Measurements from ENCODE around the gene CACNA2D2. TPM values are rescaled to one million over a fixed set of nuclear protein-coding genes. Genes with fewer than 3 reads are reported as not detected.

The CACNA2D2 gene
- total RNA-seq, 1 donor: 1.5 TPM

- H3K4me3 ChIP-seq (ENCODE audit: low read length): no peak overlapping the region
- no peaks in the 10 kb centered on the region for H3K27me3 ChIP-seq (ENCODE audit: insufficient read depth, low read length)
- H3K9me3 ChIP-seq (ENCODE audit: low read depth, low read length): no peaks in the 10 kb centered on the region
- no peaks in the 10 kb centered on the region for H3K4me1 ChIP-seq (ENCODE audit: insufficient read depth, low read length)
These were observed 10.3 kb downstream of the CACNA2D2 start for GRCh38 chr3:50493086-50493485.

DNA sequence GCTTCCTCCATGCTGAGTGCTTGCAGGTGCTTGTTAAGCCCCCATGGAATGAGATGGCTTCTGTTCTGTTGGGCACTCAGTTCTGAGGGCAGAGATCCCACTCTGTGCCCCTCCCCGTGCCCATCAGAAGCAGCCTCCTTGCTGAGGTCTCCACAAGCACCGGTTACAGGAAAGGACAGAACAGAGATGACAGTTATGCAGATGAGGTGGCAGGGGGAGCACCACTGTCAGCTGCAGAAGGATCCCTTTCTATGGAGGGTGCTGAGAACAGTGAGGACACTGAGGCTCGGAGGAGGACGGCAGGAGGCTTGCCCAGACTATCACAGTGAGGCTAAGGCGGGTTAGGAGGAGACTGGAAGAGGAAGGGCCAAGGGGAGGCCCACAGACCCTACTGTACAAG lies 12.4 kb downstream of the CACNA2D2 start:
- Histone ChIP-seq H3K4me3 (ENCODE audit: low read length) (no peak overlapping the region), H3K27me3 (ENCODE audit: insufficient read depth, low read length) (no peaks in the 10 kb centered on the region), H3K9me3 (ENCODE audit: low read depth, low read length) (no peaks in the 10 kb centered on the region), H3K4me1 (ENCODE audit: insufficient read depth, low read length) (no peaks in the 10 kb centered on the region)

GRCh38 chr3:50490424-50490823 lies 13.0 kb downstream of the CACNA2D2 start:
- Histone ChIP-seq H3K27me3 (ENCODE audit: insufficient read depth, low read length) (no peaks in the 10 kb centered on the region), H3K4me3 (ENCODE audit: low read length) (no peak overlapping the region), H3K9me3 (ENCODE audit: low read depth, low read length) (no peaks in the 10 kb centered on the region), H3K4me1 (ENCODE audit: insufficient read depth, low read length) (no peaks in the 10 kb centered on the region)

GRCh38 chr3:50487181-50487580 lies 16.3 kb downstream of the CACNA2D2 start:
- H3K4me1 ChIP-seq (ENCODE audit: insufficient read depth, low read length): no peaks in the 10 kb centered on the region
- no peaks in the 10 kb centered on the region for H3K27me3 ChIP-seq (ENCODE audit: insufficient read depth, low read length)
- H3K4me3 ChIP-seq (ENCODE audit: low read length): no peak overlapping the region
- no peaks in the 10 kb centered on the region for H3K9me3 ChIP-seq (ENCODE audit: low read depth, low read length)

- peaks cover under 1% of the 10 kb centered on the region for H3K4me1 ChIP-seq (ENCODE audit: insufficient read depth, low read length)
- no peaks in the 10 kb centered on the region for H3K9me3 ChIP-seq (ENCODE audit: low read depth, low read length)
- no peak overlapping the region for H3K4me3 ChIP-seq (ENCODE audit: low read length)
- H3K27me3 ChIP-seq (ENCODE audit: insufficient read depth, low read length): no peaks in the 10 kb centered on the region
These were observed 17.1 kb downstream of the CACNA2D2 start for GRCh38 chr3:50486219-50486888.

GRCh38 chr3:50484722-50485121 lies 18.7 kb downstream of the CACNA2D2 start:
- H3K4me3 ChIP-seq (ENCODE audit: low read length): no peak overlapping the region
- no peaks in the 10 kb centered on the region for H3K27me3 ChIP-seq (ENCODE audit: insufficient read depth, low read length)
- H3K4me1 ChIP-seq (ENCODE audit: insufficient read depth, low read length): peaks cover 6% of the 10 kb centered on the region
- H3K9me3 ChIP-seq (ENCODE audit: low read depth, low read length): no peaks in the 10 kb centered on the region

DNA sequence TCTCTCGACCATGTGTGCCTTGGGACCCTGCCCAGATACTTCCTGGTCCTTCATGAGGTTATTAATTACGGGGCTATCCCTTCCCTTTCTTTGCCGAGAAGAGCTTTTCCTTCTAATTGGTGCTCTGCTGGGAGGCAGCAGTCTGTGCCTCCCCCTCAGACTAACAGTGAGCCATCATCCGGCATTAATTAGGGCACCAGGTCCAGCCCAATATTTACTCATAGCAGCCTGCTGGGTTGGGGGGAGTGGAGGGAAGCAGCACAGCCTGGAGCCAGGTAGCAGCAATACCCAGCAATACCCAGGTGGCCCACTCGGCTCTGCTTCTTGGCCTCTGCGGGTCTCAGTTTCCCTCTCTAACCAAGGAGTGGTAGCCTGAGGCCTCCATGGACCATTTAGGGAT lies 20.1 kb downstream of the CACNA2D2 start:
- no peak overlapping the region for H3K4me3 ChIP-seq (ENCODE audit: low read length)
- H3K27me3 ChIP-seq (ENCODE audit: insufficient read depth, low read length): no peaks in the 10 kb centered on the region
- peaks cover 6% of the 10 kb centered on the region for H3K4me1 ChIP-seq (ENCODE audit: insufficient read depth, low read length)
- no peaks in the 10 kb centered on the region for H3K9me3 ChIP-seq (ENCODE audit: low read depth, low read length)

- Histone ChIP-seq H3K27me3 (ENCODE audit: insufficient read depth, low read length) (no peaks in the 10 kb centered on the region), H3K4me1 (ENCODE audit: insufficient read depth, low read length) (peaks cover 6% of the 10 kb centered on the region), H3K4me3 (ENCODE audit: low read length) (no peak overlapping the region), H3K9me3 (ENCODE audit: low read depth, low read length) (no peaks in the 10 kb centered on the region)
These were observed 21.4 kb downstream of the CACNA2D2 start for GRCh38 chr3:50481992-50482391.

DNA sequence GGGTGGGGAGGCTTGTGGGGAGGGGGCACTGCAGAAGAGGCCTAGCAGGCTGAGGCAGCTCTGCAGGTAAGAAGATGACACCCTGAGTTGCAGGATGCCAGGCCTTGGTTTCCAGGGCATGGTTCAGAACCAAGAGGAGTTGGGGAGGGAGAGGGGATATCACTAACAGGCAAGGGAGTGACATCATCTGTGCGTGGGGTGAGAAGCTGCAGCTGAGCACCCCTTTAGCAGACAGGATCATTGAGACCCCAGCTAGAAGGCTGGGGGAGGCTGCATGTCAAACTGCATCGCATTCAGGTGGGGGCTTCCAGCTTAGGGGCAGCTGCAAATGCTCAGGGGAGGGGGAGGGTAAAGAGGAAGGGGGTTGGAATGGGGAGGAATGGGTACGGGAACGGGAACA lies 23.0 kb downstream of the CACNA2D2 start:
- Histone ChIP-seq H3K27me3 (ENCODE audit: insufficient read depth, low read length) (no peaks in the 10 kb centered on the region), H3K4me1 (ENCODE audit: insufficient read depth, low read length) (peaks cover 6% of the 10 kb centered on the region), H3K4me3 (ENCODE audit: low read length) (no peak overlapping the region), H3K9me3 (ENCODE audit: low read depth, low read length) (no peaks in the 10 kb centered on the region)

DNA sequence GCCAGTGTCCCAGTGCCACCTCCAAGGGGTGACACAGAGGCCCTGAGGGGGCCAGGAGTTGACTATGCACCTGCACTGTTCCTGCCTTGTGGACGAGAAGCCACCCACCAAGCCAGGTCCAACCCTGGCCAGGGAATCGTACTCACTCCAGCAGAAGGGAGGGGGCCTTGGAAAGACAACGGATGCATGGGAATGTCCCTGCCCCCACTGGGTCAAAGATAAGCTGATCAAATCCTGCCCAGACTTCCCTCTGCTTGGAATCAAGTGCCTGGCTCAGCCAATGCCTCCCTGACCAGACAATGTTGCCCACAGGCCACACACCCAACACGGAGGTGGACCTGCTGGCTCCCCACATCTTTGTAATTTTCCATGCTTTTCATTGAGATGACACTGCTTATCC lies 23.9 kb downstream of the CACNA2D2 start:
- Histone ChIP-seq H3K27me3 (ENCODE audit: insufficient read depth, low read length) (no peaks in the 10 kb centered on the region), H3K9me3 (ENCODE audit: low read depth, low read length) (no peaks in the 10 kb centered on the region), H3K4me3 (ENCODE audit: low read length) (no peak overlapping the region), H3K4me1 (ENCODE audit: insufficient read depth, low read length) (peaks cover 6% of the 10 kb centered on the region)

DNA sequence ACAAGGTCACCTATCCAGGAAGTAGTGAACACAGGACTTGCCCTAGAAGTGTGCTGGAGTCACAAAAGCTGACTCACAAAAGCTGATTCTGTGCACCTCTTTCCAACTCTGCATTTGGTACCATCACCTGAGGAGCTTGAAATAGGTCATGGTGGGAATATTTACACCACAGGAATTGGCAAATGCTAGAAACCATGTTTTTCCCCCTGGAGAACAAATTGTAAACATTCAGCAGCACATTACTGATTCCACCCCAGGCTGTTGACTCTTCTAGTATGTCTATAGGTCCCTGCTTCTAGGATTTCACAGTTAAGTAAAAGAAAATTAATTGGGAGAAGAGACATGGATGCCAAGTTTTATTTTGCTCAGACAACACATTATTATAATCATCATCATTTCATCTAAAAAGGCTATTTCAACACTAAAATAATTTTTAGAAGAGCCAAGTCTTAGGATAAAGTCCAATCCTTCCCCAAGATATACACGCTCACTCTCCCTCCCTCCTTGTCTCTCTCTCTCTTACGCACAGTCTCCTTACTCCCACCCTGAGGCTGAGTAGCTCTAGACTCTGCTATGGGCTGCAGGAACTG lies 24.7 kb downstream of the CACNA2D2 start:
- H3K27me3 ChIP-seq (ENCODE audit: insufficient read depth, low read length): no peaks in the 10 kb centered on the region
- H3K4me1 ChIP-seq (ENCODE audit: insufficient read depth, low read length): peaks cover 6% of the 10 kb centered on the region
- no peaks in the 10 kb centered on the region for H3K9me3 ChIP-seq (ENCODE audit: low read depth, low read length)
- no peak overlapping the region for H3K4me3 ChIP-seq (ENCODE audit: low read length)

GRCh38 chr3:50478051-50478450 lies 25.4 kb downstream of the CACNA2D2 start:
- Histone ChIP-seq H3K4me1 (ENCODE audit: insufficient read depth, low read length) (peaks cover 6% of the 10 kb centered on the region), H3K4me3 (ENCODE audit: low read length) (no peak overlapping the region), H3K9me3 (ENCODE audit: low read depth, low read length) (no peaks in the 10 kb centered on the region), H3K27me3 (ENCODE audit: insufficient read depth, low read length) (no peaks in the 10 kb centered on the region)

DNA sequence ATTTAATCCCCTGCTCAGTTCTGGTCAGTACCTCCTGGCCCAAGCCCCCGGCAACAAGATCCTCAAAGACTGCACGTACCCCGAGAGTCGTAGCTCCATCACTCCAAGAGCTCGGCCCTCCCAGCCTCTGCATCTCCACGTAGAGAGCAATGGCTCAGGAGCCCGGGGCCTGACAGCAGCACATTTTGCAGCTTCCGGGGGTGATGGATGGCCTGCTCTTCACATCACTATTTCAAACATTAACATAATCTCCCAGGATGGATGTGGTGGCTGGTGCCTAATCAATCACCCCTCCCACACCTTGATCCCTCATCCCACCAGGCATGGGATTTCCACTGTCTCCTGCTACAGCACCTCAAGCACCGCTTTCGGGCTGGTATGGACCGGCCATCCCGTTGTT lies 28.1 kb downstream of the CACNA2D2 start:
- Histone ChIP-seq H3K4me3 (ENCODE audit: low read length) (no peak overlapping the region), H3K9me3 (ENCODE audit: low read depth, low read length) (no peaks in the 10 kb centered on the region), H3K27me3 (ENCODE audit: insufficient read depth, low read length) (no peaks in the 10 kb centered on the region), H3K4me1 (ENCODE audit: insufficient read depth, low read length) (no peaks in the 10 kb centered on the region)

- Histone ChIP-seq H3K4me1 (ENCODE audit: insufficient read depth, low read length) (no peaks in the 10 kb centered on the region), H3K4me3 (ENCODE audit: low read length) (no peak overlapping the region), H3K9me3 (ENCODE audit: low read depth, low read length) (no peaks in the 10 kb centered on the region), H3K27me3 (ENCODE audit: insufficient read depth, low read length) (no peaks in the 10 kb centered on the region)
These were observed 28.7 kb downstream of the CACNA2D2 start for GRCh38 chr3:50474717-50475116.

DNA sequence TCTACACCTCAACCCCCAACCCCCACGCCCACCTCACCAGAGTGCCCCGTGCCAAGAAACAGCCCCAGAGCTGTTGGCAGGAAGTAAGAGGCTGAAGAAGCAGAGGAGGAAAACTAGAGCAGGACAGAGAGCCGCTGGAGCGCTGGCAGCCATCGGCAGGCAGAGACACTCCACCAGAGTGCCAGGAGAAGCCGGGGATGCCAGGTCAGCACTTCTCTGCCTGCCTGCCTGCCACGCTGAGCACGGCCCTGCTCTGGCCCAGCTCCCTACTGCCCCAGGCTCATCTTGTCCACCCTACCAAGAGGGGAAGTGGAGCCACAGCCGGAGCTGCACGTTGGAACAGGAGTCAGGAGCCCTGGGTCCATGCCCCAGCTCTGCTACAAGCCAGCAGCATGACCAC lies 29.7 kb downstream of the CACNA2D2 start:
- Histone ChIP-seq H3K4me1 (ENCODE audit: insufficient read depth, low read length) (no peaks in the 10 kb centered on the region), H3K9me3 (ENCODE audit: low read depth, low read length) (no peaks in the 10 kb centered on the region), H3K4me3 (ENCODE audit: low read length) (no peak overlapping the region), H3K27me3 (ENCODE audit: insufficient read depth, low read length) (no peaks in the 10 kb centered on the region)

- Histone ChIP-seq H3K9me3 (ENCODE audit: low read depth, low read length) (no peaks in the 10 kb centered on the region), H3K4me1 (ENCODE audit: insufficient read depth, low read length) (no peaks in the 10 kb centered on the region), H3K27me3 (ENCODE audit: insufficient read depth, low read length) (no peaks in the 10 kb centered on the region), H3K4me3 (ENCODE audit: low read length) (no peak overlapping the region)
These were observed 30.5 kb downstream of the CACNA2D2 start for GRCh38 chr3:50472958-50473357.
